Osteocyte (in vitro differentiated cells): ENCODE measurements around the gene PTPRN2. TPM values are rescaled to one million over a fixed set of nuclear protein-coding genes. Genes with fewer than 3 reads are reported as not detected.
"Not testable (repeated sequence)": the region's sequence is repeated elsewhere in the genome, so short reads cannot be mapped to it uniquely, and the experiment has no call there.

Experiments used
- DNase-seq: peaks from one replicate; pipeline ENCODE4 v3.0.0; 2021; ENCODE audit warnings: mixed read lengths; ENCODE audit not compliant: unreplicated experiment; ENCODE audit errors: extremely low spot score
- H3K27ac Mint-ChIP-seq: one replicate; pipeline ENCODE4 v1.8.0; 2021; ENCODE audit warnings: mild to moderate bottlenecking, mixed read lengths; ENCODE audit not compliant: unreplicated experiment
- H3K27me3 Mint-ChIP-seq: one replicate; pipeline ENCODE4 v1.8.0; 2021; ENCODE audit warnings: mixed read lengths; ENCODE audit not compliant: unreplicated experiment
- H3K36me3 Mint-ChIP-seq: one replicate; pipeline ENCODE4 v1.8.0; 2021; ENCODE audit warnings: mixed read lengths; ENCODE audit not compliant: unreplicated experiment
- H3K4me1 Mint-ChIP-seq: one replicate; pipeline ENCODE4 v1.8.0; 2021; ENCODE audit warnings: mixed read lengths; ENCODE audit not compliant: unreplicated experiment
- H3K4me3 Mint-ChIP-seq: one replicate; pipeline ENCODE4 v1.8.0; 2021; ENCODE audit warnings: mild to moderate bottlenecking, moderate library complexity, mixed read lengths; ENCODE audit not compliant: unreplicated experiment
- H3K9me3 Mint-ChIP-seq: one replicate; pipeline ENCODE4 v1.8.0; 2021; ENCODE audit warnings: mixed read lengths; ENCODE audit not compliant: unreplicated experiment
- CTCF ChIP-seq: fragments of 200-600 bp; sonication (generic); IDR thresholded peaks from 2 replicates; pipeline ENCODE4 v1.5.0; 2021; ENCODE audit warnings: antibody characterized with exemption, mild to moderate bottlenecking, moderate library complexity
- total RNA-seq: library from RNA; stranded (reverse); gene quantifications from 2 replicates; pipeline ENCODE4 v1.2.1, GENCODE V29; 2021

The PTPRN2 gene
- total RNA-seq, 1 donor from 2014 or later = 0.59 TPM

GRCh38 chr7:158534598-158534997, 53.0 kb downstream of the PTPRN2 start:
- Mint-ChIP-seq H3K4me1 (no peaks in the 10 kb centered on the region), H3K36me3 (no peaks in the 10 kb centered on the region), H3K9me3 (peaks cover 31% of the 10 kb centered on the region), H3K27ac (no peak overlapping the region), H3K27me3 (no peaks in the 10 kb centered on the region), H3K4me3 (no peak overlapping the region)
- no peak for DNase-seq
- TF ChIP-seq CTCF = no peak

- not testable (repeated sequence) for H3K36me3 Mint-ChIP-seq, H3K27me3 Mint-ChIP-seq, H3K4me3 Mint-ChIP-seq, H3K27ac Mint-ChIP-seq, DNase-seq, H3K4me1 Mint-ChIP-seq
- peaks cover 31% of the 10 kb centered on the region for H3K9me3 Mint-ChIP-seq
Measured at GRCh38 chr7:158534134-158534515, 53.5 kb downstream of the PTPRN2 start.

- no peak for TF ChIP-seq CTCF
- no peak overlapping the region for H3K4me3 Mint-ChIP-seq
- no peaks in the 10 kb centered on the region for H3K36me3 Mint-ChIP-seq
- no peaks in the 10 kb centered on the region for H3K4me1 Mint-ChIP-seq
- no peaks in the 10 kb centered on the region for H3K27me3 Mint-ChIP-seq
- peaks cover 31% of the 10 kb centered on the region for H3K9me3 Mint-ChIP-seq
- no peak overlapping the region for H3K27ac Mint-ChIP-seq
- no peak for DNase-seq
Measured at GRCh38 chr7:158533386-158534133, 54.1 kb downstream of the PTPRN2 start.

DNA sequence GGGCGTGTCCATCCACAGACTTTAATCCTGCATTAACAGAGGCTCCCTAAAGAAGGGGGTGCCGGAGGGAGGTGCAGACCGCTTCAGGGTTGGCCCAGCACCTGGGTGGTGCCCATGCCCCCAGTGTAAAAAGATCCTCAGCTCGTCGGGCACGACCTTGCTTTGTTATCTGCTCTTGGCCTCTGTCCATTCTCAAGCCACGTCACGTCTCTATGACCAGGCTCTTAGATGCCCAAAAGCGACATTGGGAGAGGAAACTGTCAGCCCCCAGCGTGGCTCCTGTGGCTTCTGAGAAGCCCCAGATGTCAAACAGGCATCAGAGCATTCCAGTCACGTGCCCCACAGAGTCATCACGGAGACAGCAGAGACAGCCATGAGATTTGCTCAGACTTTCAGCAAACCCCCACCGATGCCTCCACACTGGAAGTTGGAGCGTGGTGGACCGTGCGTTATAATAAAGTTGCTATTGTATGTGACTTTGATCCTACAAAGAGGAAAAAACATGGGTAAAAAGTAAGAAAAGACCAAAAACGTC, 55.5 kb downstream of the PTPRN2 start:
- DNase-seq = no peak
- no peaks in the 10 kb centered on the region for H3K36me3 Mint-ChIP-seq
- no peak for TF ChIP-seq CTCF
- no peaks in the 10 kb centered on the region for H3K4me1 Mint-ChIP-seq
- peaks cover 31% of the 10 kb centered on the region for H3K9me3 Mint-ChIP-seq
- no peak overlapping the region for H3K27ac Mint-ChIP-seq
- no peak overlapping the region for H3K4me3 Mint-ChIP-seq
- H3K27me3 Mint-ChIP-seq = no peaks in the 10 kb centered on the region

GRCh38 chr7:158531661-158532060, 56.0 kb downstream of the PTPRN2 start:
- TF ChIP-seq CTCF = no peak
- Mint-ChIP-seq H3K9me3 (peaks cover 31% of the 10 kb centered on the region), H3K4me3 (no peak overlapping the region), H3K27ac (no peak overlapping the region), H3K36me3 (no peaks in the 10 kb centered on the region), H3K27me3 (no peaks in the 10 kb centered on the region), H3K4me1 (no peaks in the 10 kb centered on the region)
- DNase-seq = no peak
